Bone marrow (tissue), 2 donors: ENCODE data around the gene ERN1.

Experiments
- DNase-seq, 2 donors: peaks; one replicate each; lab custom pipeline; 2025; lab: John Stamatoyannopoulos, UW

Gene ERN1

DNA sequence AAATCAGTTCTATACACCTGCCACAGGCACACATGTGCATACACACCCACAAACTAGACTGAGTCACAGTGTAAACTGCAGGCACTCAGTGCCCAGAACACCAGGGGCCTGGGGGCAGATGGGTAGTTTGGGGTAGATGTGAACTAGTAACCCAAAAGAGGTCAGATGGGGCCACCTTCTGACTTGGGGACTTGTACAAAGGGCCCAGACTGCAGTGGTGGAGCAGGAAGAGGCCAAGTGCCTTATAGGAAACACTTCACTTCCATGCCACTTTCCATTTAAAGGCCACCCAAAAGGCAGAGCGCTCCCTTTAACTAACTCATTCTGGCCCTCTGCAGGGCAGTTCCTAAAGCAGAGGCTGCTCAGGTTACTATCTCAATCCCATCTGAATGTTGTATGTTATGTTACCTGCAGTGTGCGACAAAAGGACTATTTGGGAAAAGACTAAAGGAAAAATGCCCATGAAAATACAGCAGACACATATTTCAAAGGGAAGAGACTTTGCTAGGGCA, 27.8 kb upstream of the ERN1 start:
- DNase-seq, result no peak

DNA sequence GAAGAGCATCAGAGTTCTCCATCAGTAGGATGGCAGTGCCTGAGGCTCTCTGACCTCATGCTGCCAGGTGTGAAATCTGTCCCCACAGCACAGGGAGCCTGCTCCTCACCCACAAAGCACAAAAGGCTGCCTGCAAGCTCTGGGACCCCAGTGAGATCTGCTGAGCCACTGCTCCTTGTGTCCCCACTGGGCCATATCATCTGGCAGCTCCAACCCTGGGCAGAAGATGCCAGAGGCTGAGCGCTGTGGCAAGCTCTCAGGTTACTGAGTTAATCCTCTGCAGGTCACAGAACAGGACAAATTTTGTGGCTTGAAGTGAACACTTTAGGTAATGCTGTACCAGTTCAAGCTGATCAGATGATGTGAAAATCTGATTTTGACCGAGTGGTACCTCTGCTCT, 26.7 kb upstream of the ERN1 start:
- no peak for DNase-seq

DNA sequence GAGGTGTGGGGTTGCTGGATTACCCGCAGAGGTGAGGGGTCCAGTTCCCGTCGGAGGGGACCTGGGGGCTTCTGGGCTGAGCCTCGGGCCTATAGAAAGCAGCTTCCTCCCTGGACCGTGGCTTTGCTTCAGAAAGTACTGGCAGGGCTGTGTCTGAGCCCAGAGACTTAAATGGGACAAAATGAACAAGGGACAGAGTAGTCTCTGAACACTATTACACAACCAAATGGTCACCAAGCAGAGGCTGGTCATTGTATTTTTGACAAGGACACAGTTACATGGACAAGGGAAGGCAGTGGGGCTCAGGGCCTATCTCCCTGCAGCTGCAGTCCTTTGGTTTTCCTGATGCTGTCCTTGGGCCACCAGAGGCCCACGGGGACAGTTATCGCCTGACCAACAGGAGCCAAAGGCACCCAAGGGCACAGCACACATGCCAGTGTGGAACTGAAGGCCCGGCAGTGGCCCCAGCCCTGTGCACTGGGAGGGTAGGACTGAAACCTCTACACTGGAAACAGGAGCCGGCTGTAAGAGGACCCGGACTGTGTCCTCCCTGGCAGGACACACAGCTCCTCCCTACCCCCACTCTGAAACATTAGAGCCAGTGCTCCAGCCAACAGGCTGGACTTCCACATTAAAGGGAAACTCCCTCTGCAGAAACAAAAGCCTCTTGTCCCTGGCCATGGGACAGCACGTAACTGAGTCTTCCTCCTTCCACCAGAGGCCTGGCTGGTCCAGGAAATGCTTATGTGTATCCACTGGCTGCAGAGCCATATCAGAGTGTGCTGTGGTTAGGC, 26.0 kb upstream of the ERN1 start:
- DNase-seq, result no peak

GRCh38 chr17:64155129-64155528, 25.2 kb upstream of the ERN1 start:
- no peak for DNase-seq

GRCh38 chr17:64154717-64155116, 24.8 kb upstream of the ERN1 start:
- DNase-seq, result no peak

DNA sequence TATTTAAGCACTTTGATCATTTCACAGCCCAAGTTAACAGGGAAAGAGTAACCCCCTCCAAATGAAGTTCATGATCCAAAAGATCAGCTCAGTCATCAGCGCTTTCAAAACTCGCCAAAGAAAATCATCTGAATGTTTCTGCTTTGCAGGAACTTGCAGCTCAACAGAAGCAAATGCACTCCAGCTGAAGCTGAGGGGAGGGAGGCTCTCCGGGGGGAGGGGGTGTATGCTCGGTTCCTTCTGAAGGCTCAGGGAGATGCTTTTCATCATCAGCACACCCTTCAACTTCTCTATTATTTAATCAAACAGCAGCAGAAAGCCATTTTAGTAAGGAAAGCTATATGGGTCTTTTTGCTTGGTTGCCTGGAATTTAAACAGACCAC, 24.4 kb upstream of the ERN1 start:
- peak in 1 of 2 donors; percentile 37 for DNase-seq

GRCh38 chr17:64153565-64154312, 23.8 kb upstream of the ERN1 start:
- no peak for DNase-seq

- DNase-seq, result no peak
Measured at GRCh38 chr17:64152428-64153125, 22.6 kb upstream of the ERN1 start.

GRCh38 chr17:64151016-64151368, 21.0 kb upstream of the ERN1 start:
- DNase-seq, result no peak

DNA sequence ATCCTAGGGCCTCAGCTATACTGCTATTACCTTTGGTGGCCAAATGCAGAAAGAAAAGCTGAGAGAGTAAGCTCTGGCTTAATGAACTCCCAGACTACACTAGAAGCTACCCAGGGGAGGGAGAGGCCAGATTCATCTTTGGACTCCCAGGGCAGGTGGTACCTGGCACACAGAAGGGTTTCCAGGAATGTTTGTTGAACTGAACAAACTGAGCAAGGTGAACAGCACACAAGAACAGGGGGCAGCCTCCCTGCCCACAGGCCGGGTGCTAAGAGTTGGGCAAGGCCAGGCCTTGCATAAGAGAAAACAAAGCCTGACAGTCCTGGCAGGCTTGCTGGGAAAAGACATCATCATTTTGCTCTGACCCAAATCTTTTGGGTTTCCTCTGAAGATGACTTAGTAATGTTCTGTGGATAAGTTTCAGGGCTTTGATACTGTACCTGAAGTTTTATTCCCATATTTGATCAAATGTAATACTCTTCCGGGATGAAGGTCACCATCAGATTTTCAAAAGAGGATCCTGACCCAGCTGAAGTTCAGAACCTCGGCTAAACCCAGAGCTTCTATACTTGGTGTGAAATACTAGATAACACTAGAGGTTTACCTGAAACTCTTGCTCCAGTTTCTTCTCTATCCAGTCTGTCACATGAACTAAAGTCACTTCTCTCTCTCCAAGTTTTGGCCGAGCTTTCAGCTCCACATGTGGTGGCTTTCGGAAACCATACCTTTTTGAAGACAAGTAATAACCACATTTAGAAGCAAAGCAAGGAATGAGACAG, 20.5 kb upstream of the ERN1 start:
- no peak for DNase-seq

DNA sequence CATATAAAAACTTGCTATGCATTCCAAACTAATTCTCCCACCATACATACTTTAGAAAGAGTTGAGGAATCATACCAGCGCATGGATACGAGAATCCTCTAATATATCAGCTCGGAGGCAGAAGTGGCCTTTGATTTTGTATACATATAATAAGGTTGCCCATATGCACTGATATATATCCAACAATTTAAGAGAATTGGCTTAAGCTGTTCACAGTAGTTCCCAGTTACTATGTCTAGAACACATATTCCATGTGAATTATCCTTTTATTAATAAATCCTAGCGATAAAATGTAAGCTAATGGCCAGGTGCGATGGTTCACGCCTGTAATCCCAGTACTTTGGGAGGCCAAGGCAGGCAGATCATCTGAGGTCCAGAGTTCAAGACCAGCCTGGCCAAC, 19.3 kb upstream of the ERN1 start:
- no peak for DNase-seq

DNA sequence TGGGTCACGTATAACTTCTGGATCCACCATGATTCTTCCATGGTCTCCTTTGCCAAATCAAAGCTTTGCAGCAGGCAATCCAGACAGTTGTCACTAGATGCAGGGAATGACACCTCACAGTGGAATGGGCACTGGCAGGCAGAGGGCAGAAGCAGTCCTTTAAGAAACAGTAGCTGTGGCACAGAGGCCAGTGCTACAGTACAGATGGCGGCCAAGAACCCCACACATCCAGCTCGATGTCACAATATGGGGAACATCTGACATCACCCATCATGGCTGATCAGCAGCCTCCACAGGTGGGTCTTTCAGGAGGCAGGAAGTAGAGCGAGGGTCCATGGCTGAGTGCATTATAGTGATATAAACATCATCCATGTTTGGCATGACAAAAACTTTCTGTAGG, 18.8 kb upstream of the ERN1 start:
- DNase-seq, result no peak

DNA sequence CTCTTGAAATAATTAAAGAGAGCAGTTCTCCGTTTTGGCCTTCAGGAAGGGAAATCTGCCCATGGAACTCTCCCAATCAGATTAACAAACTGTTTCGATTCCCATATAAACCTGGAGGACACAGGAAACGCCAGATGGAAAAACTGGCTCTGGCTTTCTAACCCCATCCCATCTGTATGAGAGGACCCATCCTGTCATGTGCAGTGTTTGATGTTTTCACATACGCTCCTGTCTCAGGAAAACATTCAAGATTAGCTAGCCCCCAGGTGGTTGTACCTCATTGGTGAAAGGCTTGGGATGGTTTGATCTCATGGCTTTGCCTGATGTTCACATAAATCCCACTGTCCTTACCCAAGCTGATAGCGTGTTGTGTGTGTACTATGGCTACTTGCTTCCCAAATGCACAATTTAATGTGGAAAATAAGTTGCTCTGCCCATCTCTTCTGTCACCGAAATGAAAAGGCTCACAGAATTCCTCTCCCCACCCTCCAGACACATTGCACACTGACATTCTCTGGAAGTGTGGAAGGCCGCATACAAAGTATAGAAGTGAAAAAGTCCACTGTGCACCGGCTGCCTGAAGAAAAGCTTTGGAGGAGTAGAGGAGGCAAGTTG, 18.2 kb upstream of the ERN1 start:
- no peak for DNase-seq

- DNase-seq, result no peak
Measured at GRCh38 chr17:64147110-64148016, 17.4 kb upstream of the ERN1 start.

GRCh38 chr17:64146418-64147109, 16.6 kb upstream of the ERN1 start:
- peak in 1 of 2 donors; percentile 15 for DNase-seq

DNA sequence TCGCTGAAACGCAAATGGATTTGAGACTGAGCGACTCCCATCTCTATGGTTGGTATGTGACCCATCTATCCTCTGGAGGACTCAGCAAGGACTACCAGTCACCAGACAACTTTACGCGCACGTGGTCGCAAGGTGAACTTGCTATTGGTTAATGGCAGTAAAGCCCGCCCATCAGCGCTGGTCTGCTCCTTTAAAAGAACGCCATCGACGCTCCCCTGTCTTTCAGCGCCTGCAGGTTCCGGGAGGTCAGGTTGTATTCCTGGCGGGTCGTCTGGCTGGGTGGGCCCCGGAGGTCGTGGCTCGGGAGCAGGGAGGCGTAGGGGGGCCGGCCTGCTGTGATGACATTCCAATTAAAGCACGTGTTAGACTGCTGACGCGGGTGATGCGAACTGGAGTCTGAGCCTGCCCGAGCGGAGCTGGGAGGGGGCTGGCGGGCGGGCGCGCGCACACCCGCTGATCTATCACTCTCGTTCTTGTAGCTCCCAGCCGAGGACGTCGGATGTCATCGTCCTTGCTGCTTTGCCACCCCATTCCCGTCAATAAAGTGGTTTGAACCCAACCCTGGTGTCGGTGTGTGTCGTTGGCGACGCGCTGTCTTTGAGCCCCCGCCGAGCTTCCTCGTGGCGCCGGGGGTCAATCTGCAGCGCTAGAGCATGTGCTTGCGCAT, 15.9 kb upstream of the ERN1 start:
- DNase-seq, result peak; percentile 77 to 97

DNA sequence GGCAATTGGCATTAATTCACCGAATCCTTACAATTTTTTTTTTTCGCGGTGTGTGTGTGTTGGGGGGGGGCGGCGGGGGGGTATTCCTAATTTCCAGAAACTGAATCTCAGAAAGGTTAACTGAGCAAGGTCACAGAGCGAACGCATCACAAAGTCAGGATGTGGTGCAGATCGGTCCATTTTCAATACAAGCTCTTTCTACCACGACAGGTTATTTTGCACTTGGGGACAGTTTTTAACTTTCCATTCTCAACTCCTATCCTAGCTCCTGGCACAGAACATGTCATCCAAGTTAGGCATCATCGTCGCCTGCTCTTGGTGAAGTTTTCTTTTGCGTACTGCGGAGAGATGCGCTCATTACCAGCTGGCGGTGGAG, 15.4 kb upstream of the ERN1 start:
- DNase-seq, result no peak

DNA sequence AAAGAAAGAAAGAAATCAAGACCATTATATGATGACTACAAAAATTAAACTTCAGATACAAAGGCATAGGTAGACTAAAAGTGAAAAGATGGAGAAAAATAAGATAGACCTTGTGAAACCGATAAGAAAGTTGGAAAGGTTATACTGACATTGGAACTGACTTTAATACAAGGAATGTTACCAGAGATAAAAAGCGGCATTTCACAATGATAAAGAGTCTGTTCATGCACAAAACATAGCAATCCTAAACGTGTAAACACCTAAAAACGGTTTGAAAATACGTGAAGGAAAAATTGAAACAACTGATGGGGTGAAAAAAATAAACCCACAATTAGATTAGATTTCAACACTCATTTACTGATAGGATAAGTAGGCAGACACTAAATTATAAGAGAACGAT, 9.6 kb upstream of the ERN1 start:
- DNase-seq, result no peak

DNA sequence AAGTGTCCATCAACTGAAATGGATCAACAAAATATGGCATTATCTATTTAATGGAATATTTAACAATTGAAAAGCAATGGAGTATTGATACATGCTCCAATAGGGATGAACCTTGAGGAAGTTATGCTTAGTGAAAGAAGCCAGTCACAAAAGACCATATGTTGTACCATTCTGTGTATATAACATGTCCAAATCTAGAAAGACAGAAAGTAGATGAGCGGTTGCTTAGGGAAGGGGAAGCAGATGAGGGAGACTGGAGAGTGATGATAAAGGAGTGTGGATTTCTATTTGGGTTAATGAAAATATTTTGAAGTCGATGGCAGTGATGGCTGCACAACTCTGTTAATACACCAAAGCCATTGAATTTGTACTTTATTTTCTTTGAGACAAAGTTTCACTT, 8.5 kb upstream of the ERN1 start:
- DNase-seq, result no peak
